IMR-90 (cell line): Measurements from ENCODE around the gene POLG2. TPM values are rescaled to one million over a fixed set of nuclear protein-coding genes. Genes with fewer than 3 reads are reported as not detected.

Experiments used
- ATAC-seq: fragments of 200-7000 bp; cut with Tn5 transposase; 2 replicates; pipeline ENCODE4 v1.9.1; 2020; ENCODE audit warnings: low read depth, mild to moderate bottlenecking, moderate library complexity
- BruUV-seq: library from RNA; stranded (reverse); fragments of 400-500 nt; replicated peaks from 2 replicates; lab custom pipeline; 2021; lab: Mats Ljungman, UMichigan
- CTCF ChIA-PET: fragments of 300-600 bp; formaldehyde crosslinking; extraction: SDS; loops from one replicate; lab custom pipeline; 2021; ENCODE audit warnings: antibody characterized with exemption; lab: Yijun Ruan, JAX
- POLR2A ChIA-PET: fragments of 300-600 bp; sonication (Branson Sonifier 250); formaldehyde crosslinking; loops from one replicate; lab custom pipeline; 2022; ENCODE audit warnings: antibody characterized with exemption; ENCODE audit not compliant: unreplicated experiment; lab: Charles Lee
- DNase-seq: peaks from one replicate; pipeline ENCODE4 v3.0.0; 2013
- H2AFZ ChIP-seq: replicated peaks from 2 replicates; pipeline ENCODE3; 2013; ENCODE audit warnings: low read length, mild to moderate bottlenecking; ENCODE audit not compliant: poor library complexity
- H2AK5ac ChIP-seq: 2 replicates; pipeline ENCODE4 v1.6.1; 2013; ENCODE audit warnings: low read depth, low read length, inconsistent platforms
- H2AK9ac ChIP-seq: replicated peaks from 2 replicates; pipeline ENCODE3; 2013; ENCODE audit warnings: mild to moderate bottlenecking, low read depth, low read length, moderate library complexity; ENCODE audit not compliant: poor library complexity
- H2BK120ac ChIP-seq: 2 replicates; pipeline ENCODE4 v1.6.1; 2013; ENCODE audit warnings: low read depth, low read length, inconsistent platforms
- H2BK15ac ChIP-seq: 3 replicates; pipeline ENCODE4 v1.6.1; 2013; ENCODE audit warnings: low read depth, low read length, inconsistent platforms
- H2BK20ac ChIP-seq: 2 replicates; pipeline ENCODE4 v1.6.1; 2013; ENCODE audit warnings: low read depth, mild to moderate bottlenecking, inconsistent platforms, low read length, moderate library complexity
- H2BK5ac ChIP-seq: 2 replicates; pipeline ENCODE4 v1.6.1; 2013; ENCODE audit warnings: mild to moderate bottlenecking, low read depth, low read length, inconsistent platforms; ENCODE audit not compliant: poor library complexity, severe bottlenecking
- H3K14ac ChIP-seq: replicated peaks from 2 replicates; pipeline ENCODE4 v1.6.1; 2013; ENCODE audit warnings: low read depth, low read length, inconsistent platforms
- H3K18ac ChIP-seq: 2 replicates; pipeline ENCODE4 v1.6.1; 2013; ENCODE audit warnings: low read depth, low read length, control low read depth
- H3K23ac ChIP-seq: 2 replicates; pipeline ENCODE4 v1.6.1; 2013; ENCODE audit warnings: low read depth, low read length, inconsistent platforms
- H3K27ac ChIP-seq: 2 replicates; pipeline ENCODE4 v1.5.1; 2013; ENCODE audit warnings: mild to moderate bottlenecking, control low read depth, low read length; ENCODE audit not compliant: insufficient read depth
- H3K27me3 ChIP-seq: 2 replicates; pipeline ENCODE4 v1.6.1; 2013; ENCODE audit warnings: low read length; ENCODE audit not compliant: control insufficient read depth, insufficient read depth
- H3K36me3 ChIP-seq: 2 replicates; pipeline ENCODE4 v1.6.1; 2013; ENCODE audit warnings: low read length, mixed read lengths; ENCODE audit not compliant: control insufficient read depth, insufficient read depth
- H3K4ac ChIP-seq: 2 replicates; pipeline ENCODE4 v1.6.1; 2013; ENCODE audit warnings: low read depth, low read length, inconsistent platforms
- H3K4me1 ChIP-seq: 2 replicates; pipeline ENCODE4 v1.6.1; 2013; ENCODE audit warnings: low read length, mixed read lengths; ENCODE audit not compliant: control insufficient read depth, insufficient read depth
- H3K4me2 ChIP-seq: 2 replicates; pipeline ENCODE4 v1.6.1; 2013; ENCODE audit warnings: low read depth, mild to moderate bottlenecking, control low read depth, low read length, moderate library complexity
- H3K4me3 ChIP-seq: 2 replicates; pipeline ENCODE4 v1.5.1; 2013; ENCODE audit warnings: low read depth, mild to moderate bottlenecking, control low read depth, low read length, moderate library complexity; ENCODE audit not compliant: insufficient read depth
- H3K56ac ChIP-seq: 2 replicates; pipeline ENCODE4 v1.6.1; 2013; ENCODE audit warnings: low read length, inconsistent platforms; ENCODE audit not compliant: insufficient read depth; ENCODE audit errors: extremely low read depth
- H3K79me1 ChIP-seq, 2 experiments: 2 replicates each; pipeline ENCODE4 v1.6.1; 2013; ENCODE audit warnings: low read length in 2 of 2, inconsistent platforms in 1 of 2, low read depth in 1 of 2
- H3K9ac ChIP-seq: 2 replicates; pipeline ENCODE4 v1.6.1; 2013; ENCODE audit warnings: low read depth, low read length, control low read depth
- H3K9me1 ChIP-seq: 2 replicates; pipeline ENCODE4 v1.6.1; 2013; ENCODE audit warnings: low read length, inconsistent platforms; ENCODE audit not compliant: insufficient read depth
- H3K9me3 ChIP-seq: 2 replicates; pipeline ENCODE4 v1.6.1; 2013; ENCODE audit warnings: low read length; ENCODE audit not compliant: control insufficient read depth, insufficient read depth
- H4K20me1 ChIP-seq: 2 replicates; pipeline ENCODE4 v1.6.1; 2013; ENCODE audit warnings: low read length, inconsistent platforms; ENCODE audit not compliant: insufficient read depth
- H4K5ac ChIP-seq: 2 replicates; pipeline ENCODE4 v1.6.1; 2013; ENCODE audit warnings: mild to moderate bottlenecking, low read depth, low read length, control low read depth
- H4K8ac ChIP-seq, 2 experiments: 2 replicates each; pipeline ENCODE4 v1.6.1; 2013; ENCODE audit warnings: low read depth in 2 of 2, low read length in 2 of 2, control low read depth in 1 of 2, inconsistent platforms in 1 of 2
- H4K91ac ChIP-seq: 2 replicates; pipeline ENCODE4 v1.6.1; 2013; ENCODE audit warnings: low read depth, low read length, inconsistent platforms; ENCODE audit not compliant: insufficient read depth
- CHD1 ChIP-seq: IDR thresholded peaks from 2 replicates; pipeline ENCODE4 v1.6.1; 2012; ENCODE audit warnings: low read depth, low read length, improper control_type of control experiment
- FOS ChIP-seq: fragments of 150-350 bp; IDR thresholded peaks from 2 replicates; pipeline ENCODE4 v1.6.1; 2016; ENCODE audit warnings: low read depth, low read length
- MAFK ChIP-seq: IDR thresholded peaks from 2 replicates; pipeline ENCODE4 v1.6.1; 2012; ENCODE audit warnings: low read depth, low read length, improper control_type of control experiment
- MAZ ChIP-seq: IDR thresholded peaks from 2 replicates; pipeline ENCODE4 v1.6.1; 2012; ENCODE audit warnings: low read depth, mild to moderate bottlenecking, low read length, improper control_type of control experiment, moderate library complexity, borderline replicate concordance
- MXI1 ChIP-seq: IDR thresholded peaks from 2 replicates; pipeline ENCODE4 v1.6.1; 2012; ENCODE audit warnings: low read depth, mild to moderate bottlenecking, low read length, moderate library complexity, borderline replicate concordance
- NFE2L2 ChIP-seq: fragments of 150-350 bp; IDR thresholded peaks from 2 replicates; pipeline ENCODE4 v1.6.1; 2016; ENCODE audit warnings: low read depth, mild to moderate bottlenecking, low read length
- RCOR1 ChIP-seq: IDR thresholded peaks from 2 replicates; pipeline ENCODE4 v1.6.1; 2012; ENCODE audit warnings: mild to moderate bottlenecking, low read length, improper control_type of control experiment; ENCODE audit not compliant: insufficient replicate concordance
- SMC3 ChIP-seq: fragments of 150-350 bp; IDR thresholded peaks from 2 replicates; pipeline ENCODE4 v1.6.1; 2016; ENCODE audit warnings: low read depth, mild to moderate bottlenecking, antibody characterized with exemption, low read length, moderate library complexity
- WGBS, 2 experiments: methylation state at CpG; one replicate each; pipeline versions ENCODE4 v1.1.5 to v1.1.7; 2013; ENCODE audit warnings: missing lambda C conversion rate in 2 of 2; ENCODE audit not compliant: insufficient read length in 1 of 2; ENCODE audit errors: extremely low coverage in 2 of 2; 5-methylcytosine and 5-hydroxymethylcytosine counted together
- dilution Hi-C: fragments of 300-500 bp; cut with HindIII; formaldehyde crosslinking; loops from one replicate; pipeline ENCODE4 v1.14.3; 2018; ENCODE audit warnings: low sequenced_read_pairs; ENCODE audit not compliant: unreplicated experiment
- in situ Hi-C: fragments of 300-500 bp; cut with MboI; formaldehyde crosslinking; loops from 3 replicates; pipeline ENCODE4 v1.14.3; 2019; ENCODE audit warnings: low sequenced_read_pairs, inconsistent platforms, mixed read lengths
- intact Hi-C: fragments of 100-400 bp; cut with micrococcal nuclease; formaldehyde crosslinking; loops from 2 replicates; pipeline ENCODE4 v1.10.0; 2022
- polyA plus RNA-seq, 3 experiments: library from polyadenylated mRNA; depleted of rRNA; stranded (reverse); fragments of >200 nt; gene quantifications; 2 replicates each; pipeline ENCODE4 v1.2.3, GENCODE V29; 2012; ENCODE audit warnings: low replicate concordance in 1 of 3
- total RNA-seq: library from RNA; depleted of rRNA; stranded (reverse); fragments of >200 nt; gene quantifications from 2 replicates; pipeline ENCODE4 v1.2.3, GENCODE V29; 2012
- TF ChIP-seq, protein P1 (sequence below): fragments of 150-350 bp; IDR thresholded peaks from 2 replicates; pipeline ENCODE4 v1.6.1; 2017; ENCODE audit warnings: mild to moderate bottlenecking, antibody characterized with exemption, low read length, low read depth
- TF ChIP-seq, protein P2 (sequence below): conservative IDR thresholded peaks from 2 replicates; pipeline ENCODE4 v1.5.1; 2012; ENCODE audit warnings: mild to moderate bottlenecking, low read depth, low read length, improper control_type of control experiment

The POLG2 gene
- total and polyA plus RNA-seq, 2 of the 4 experiments (the other 2 are of a cell fraction) = 7.0 to 7.7 TPM

DNA sequence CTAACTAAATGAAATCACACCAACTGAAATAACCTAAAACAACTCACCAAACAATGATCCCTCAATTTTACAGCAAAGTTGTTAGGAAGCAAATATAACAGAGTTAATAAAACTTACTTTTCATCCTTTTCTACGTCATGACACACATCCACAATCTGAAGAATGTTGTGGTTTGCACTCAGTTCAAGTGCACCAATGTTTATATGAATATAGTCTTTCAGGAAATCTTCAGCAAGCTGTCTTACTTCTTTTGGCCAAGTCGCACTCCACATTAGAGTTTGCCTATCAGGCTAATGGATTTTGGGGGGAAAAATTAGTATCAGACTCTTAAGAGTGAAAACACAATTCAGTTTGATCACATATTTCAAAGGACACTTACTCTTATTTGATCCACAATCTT, 6.0 kb upstream of the POLG2 start:
- no peak overlapping the region for H2AK9ac ChIP-seq
- peaks cover 50% of the 10 kb centered on the region for H3K36me3 ChIP-seq
- ATAC-seq (no peak), DNase-seq (peak; percentile 68)
- dilution Hi-C loops (no loop called here), intact Hi-C loops (no loop called here), in situ Hi-C loops (no loop called here)
- no peak overlapping the region for H4K5ac ChIP-seq
- H3K9ac ChIP-seq = no peak overlapping the region
- peaks cover 3% of the 10 kb centered on the region; the same call in 1 of the 2 replicates for H3K9me1 ChIP-seq
- no peak overlapping the region for H3K4me2 ChIP-seq
- H2AFZ ChIP-seq = no peak overlapping the region
- H2BK15ac ChIP-seq = no peak overlapping the region
- no peak overlapping the region for H2BK120ac ChIP-seq
- H3K79me1 ChIP-seq = peaks cover 22 to 59% of the 10 kb centered on the region in 2 experiments
- no peak overlapping the region for H3K23ac ChIP-seq
- no CpG with 5 or more reads among the region's 2 CpGs for WGBS, 2 experiments
- no peak overlapping the region for H3K4ac ChIP-seq
- H3K9me3 ChIP-seq = no peaks in the 10 kb centered on the region
- H3K18ac ChIP-seq = no peak overlapping the region
- no peak overlapping the region for H2AK5ac ChIP-seq
- H3K27ac ChIP-seq = no peak overlapping the region
- peaks cover 89% of the 10 kb centered on the region for H4K20me1 ChIP-seq
- H3K27me3 ChIP-seq = no peaks in the 10 kb centered on the region
- no peak overlapping the region for H3K14ac ChIP-seq
- peaks cover 2% of the 10 kb centered on the region; the same call in 1 of the 2 replicates for H3K4me1 ChIP-seq
- no peak overlapping the region for H2BK20ac ChIP-seq
- H3K56ac ChIP-seq = no peak overlapping the region
- H2BK5ac ChIP-seq = peak overlapping the region; percentile 23
- no peak overlapping the region for H4K91ac ChIP-seq
- BruUV-seq = no TSS peak
- TF ChIP-seq RCOR1 (no peak), NFE2L2 (no peak), MAFK (no peak), SMC3 (no peak), MAZ (no peak), MXI1 (no peak), CHD1 (no peak), FOS (no peak)
- TF ChIP-seq, protein P1, sequence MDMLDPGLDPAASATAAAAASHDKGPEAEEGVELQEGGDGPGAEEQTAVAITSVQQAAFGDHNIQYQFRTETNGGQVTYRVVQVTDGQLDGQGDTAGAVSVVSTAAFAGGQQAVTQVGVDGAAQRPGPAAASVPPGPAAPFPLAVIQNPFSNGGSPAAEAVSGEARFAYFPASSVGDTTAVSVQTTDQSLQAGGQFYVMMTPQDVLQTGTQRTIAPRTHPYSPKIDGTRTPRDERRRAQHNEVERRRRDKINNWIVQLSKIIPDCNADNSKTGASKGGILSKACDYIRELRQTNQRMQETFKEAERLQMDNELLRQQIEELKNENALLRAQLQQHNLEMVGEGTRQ = no peak
- TF ChIP-seq, protein P2, sequence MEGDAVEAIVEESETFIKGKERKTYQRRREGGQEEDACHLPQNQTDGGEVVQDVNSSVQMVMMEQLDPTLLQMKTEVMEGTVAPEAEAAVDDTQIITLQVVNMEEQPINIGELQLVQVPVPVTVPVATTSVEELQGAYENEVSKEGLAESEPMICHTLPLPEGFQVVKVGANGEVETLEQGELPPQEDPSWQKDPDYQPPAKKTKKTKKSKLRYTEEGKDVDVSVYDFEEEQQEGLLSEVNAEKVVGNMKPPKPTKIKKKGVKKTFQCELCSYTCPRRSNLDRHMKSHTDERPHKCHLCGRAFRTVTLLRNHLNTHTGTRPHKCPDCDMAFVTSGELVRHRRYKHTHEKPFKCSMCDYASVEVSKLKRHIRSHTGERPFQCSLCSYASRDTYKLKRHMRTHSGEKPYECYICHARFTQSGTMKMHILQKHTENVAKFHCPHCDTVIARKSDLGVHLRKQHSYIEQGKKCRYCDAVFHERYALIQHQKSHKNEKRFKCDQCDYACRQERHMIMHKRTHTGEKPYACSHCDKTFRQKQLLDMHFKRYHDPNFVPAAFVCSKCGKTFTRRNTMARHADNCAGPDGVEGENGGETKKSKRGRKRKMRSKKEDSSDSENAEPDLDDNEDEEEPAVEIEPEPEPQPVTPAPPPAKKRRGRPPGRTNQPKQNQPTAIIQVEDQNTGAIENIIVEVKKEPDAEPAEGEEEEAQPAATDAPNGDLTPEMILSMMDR = no peak
- H4K8ac ChIP-seq = no peak overlapping the region
- CTCF ChIA-PET = interaction anchor here (1.5 kb wide), 1 partner anchor 11 kb away, joined by 4 read pairs; no protein-coding TSS in a partner anchor
- H3K4me3 ChIP-seq = no peak overlapping the region
- POLR2A ChIA-PET = no interaction called here
